SHP77 (cell line): ENCODE results near the gene NCKAP1.
"Not testable (repeated sequence)": the region's sequence is repeated elsewhere in the genome, so short reads cannot be mapped to it uniquely, and the experiment has no call there.

ENCODE experiments used
- DNase-seq, 2 experiments: peaks; one replicate each; lab custom pipeline; 2025; lab: John Stamatoyannopoulos, UW

NCKAP1 gene

GRCh38 chr2:182912518-182912915 lies 125.7 kb downstream of the NCKAP1 start:
- no peak for DNase-seq

DNA sequence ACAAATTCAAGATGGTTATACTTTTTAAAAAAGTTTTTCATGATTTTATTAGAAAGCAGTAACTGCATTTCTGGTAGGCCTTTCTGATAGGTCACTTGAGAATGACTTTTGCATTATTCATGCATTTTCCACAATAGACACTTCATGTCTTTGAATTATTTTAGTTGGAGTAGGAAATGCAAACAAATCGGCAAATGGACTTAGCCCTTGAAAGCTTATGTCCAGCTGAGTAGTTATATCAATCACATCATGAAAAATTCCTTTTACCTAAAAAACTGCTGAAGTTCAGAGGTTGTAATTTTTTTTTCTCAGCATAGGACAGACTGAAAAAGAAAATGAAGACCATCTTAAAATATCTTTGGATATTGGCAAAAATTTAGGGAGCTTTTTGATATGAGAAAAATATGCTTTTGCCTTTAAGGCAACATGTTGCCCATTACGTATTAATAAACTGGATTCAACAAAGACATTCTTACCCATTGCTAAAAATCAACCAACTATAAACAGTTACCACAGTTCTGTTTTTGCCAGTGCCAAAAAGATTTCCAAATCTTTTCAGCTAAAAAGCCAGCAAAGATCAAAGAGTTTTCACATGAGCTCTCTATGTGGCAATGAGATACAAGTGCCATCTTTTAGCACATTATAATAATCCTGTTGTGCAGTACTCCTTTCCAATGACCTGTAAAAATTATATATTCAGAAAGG lies 126.3 kb downstream of the NCKAP1 start:
- DNase-seq, result no peak

GRCh38 chr2:182910965-182911364 lies 127.3 kb downstream of the NCKAP1 start:
- DNase-seq, result no peak

- DNase-seq, result no peak
Measured at GRCh38 chr2:182907081-182907830, 131.0 kb downstream of the NCKAP1 start.

DNA sequence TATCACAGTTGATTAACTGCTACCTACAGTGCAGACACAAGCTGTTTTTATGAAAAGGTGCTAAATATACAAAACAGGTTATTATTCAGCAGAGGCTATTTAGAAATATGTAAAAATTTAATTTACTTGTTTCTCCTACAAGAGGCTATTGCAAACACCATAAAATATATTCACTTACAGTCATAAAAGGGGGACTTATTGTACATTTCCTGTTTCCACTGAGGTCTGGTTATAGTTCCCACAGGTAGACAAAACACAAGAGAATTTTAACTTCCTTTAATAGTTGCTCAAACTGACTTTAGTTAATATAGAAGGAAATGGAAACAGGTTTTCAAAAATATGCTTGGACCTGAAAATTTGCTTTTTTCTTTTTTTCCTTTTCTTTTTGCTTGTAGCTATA lies 131.8 kb downstream of the NCKAP1 start:
- DNase-seq, result no peak

- no peak for DNase-seq
Measured at GRCh38 chr2:182904844-182905243, 133.4 kb downstream of the NCKAP1 start.

DNA sequence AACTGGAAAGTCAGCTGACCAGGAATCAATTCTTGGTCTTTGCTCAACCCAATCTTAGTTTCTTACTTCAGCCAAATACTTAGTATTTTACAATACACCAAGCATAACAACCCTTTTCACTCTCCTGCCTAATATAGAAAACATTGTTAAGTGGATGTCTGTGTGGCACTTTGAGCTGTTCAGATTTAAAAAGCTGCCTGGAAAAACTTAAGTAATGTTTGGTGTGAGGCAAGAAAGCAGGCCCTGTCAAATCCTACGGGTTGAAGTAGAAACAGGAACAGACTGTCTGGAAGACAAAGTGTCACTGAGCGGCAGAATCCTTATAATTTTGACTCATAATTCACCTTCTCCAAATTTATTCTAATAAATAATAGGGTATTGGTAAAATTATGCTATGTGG lies 134.7 kb downstream of the NCKAP1 start:
- no peak for DNase-seq

DNA sequence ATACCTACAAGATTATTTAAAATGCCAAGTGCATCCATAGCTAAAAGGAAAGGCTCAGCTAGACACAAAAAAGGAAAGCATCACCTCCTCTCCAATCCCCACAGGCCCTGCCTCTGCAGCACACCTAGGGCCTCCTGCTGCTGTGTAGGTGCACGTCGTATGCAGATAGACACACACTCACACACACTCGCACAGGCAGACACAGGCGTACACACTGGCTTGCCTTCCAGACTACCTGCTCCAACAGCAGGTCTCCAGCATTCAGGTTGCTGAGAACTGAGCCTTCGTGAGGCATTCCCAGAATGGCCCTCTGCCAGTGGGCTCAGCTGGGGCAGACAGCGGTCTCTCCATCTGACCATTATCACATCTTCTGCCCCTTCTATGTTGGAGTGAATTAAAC lies 136.5 kb downstream of the NCKAP1 start:
- no peak for DNase-seq

DNA sequence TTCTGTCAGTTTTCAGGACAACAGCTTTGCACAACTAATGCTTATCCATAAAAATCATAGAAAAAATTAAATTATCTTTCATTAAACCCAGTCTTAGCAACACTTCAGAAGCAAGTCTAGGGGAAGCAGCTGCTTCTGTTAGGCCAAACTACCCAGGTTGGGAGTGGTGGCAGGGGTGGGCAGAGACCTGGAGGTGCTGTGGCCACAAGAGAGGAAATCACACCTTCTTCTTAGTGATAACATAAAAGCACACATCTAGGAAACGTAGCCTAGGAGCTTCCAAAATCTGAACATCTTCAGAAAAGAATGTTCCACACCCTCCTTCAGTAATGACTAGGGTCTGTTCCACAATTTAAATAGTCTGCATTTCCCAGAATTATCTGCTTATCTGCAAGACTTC lies 139.5 kb downstream of the NCKAP1 start:
- DNase-seq, result no peak

DNA sequence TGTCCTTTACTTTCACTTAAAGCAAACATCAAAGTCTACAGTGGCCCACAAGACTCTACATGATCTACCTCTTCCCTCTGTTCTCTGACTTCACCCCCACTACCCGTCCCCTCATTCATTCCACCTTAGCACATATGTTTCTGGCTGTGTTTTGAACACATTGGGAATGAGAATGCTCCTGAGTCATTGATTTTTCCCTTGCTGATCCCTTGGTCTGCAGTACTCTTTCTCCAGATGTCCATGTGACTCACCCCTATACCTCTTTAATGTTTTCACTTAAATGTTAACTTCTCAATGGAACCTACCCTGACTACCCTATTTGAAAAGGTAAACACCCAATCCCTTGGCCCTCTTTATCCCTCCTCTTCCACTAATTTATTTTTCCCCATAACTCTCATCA lies 141.1 kb downstream of the NCKAP1 start:
- DNase-seq, result no peak

GRCh38 chr2:182895798-182896197 lies 142.5 kb downstream of the NCKAP1 start:
- DNase-seq, result no peak

GRCh38 chr2:182895169-182895568 lies 143.1 kb downstream of the NCKAP1 start:
- no peak for DNase-seq

- DNase-seq, result no peak
Measured at GRCh38 chr2:182894174-182894573, 144.1 kb downstream of the NCKAP1 start.

DNA sequence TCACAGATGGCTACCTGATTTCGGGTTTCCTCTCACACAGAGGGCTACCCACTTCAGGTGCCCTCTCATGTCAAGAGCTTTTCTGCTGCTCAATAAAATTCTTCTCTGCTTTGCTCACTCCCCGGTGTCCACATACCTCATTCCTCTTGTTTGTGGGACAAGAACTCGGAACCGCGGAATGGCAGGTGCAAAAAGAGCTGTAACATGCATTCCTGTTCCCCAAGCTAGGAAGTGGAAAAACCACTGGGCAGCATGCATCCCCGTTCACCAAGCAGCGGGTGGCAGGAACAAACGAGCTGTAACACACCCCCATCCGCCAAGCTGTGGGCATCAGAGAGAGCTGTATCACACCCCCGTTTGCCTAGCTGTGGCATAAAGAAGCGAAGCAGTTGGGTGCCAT lies 144.6 kb downstream of the NCKAP1 start:
- DNase-seq, result no peak

DNA sequence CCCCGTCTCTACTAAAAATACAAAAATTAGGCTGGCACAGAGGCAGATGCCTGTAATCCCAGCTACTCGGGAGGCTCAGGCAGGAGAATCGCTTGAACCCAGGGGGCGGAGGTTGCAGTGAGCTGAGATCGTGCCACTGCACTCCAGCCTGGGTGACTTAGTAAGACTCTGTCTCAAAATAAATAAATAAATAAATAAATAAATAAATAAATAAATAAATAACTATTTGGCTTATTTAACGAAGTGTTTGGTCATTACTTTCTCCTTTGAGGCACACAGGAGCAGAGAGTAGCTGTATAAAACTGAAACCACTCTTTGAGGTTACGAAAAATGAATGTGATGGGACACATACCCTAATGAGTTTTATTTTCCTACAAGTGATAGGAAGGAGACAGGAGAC lies 145.2 kb downstream of the NCKAP1 start:
- not testable (repeated sequence) for DNase-seq

GRCh38 chr2:182891611-182892010 lies 146.6 kb downstream of the NCKAP1 start:
- no peak for DNase-seq

- DNase-seq, result no peak
Measured at GRCh38 chr2:182890773-182891378, 147.4 kb downstream of the NCKAP1 start.

- DNase-seq, result no peak
Measured at GRCh38 chr2:182890305-182890704, 148.0 kb downstream of the NCKAP1 start.

DNA sequence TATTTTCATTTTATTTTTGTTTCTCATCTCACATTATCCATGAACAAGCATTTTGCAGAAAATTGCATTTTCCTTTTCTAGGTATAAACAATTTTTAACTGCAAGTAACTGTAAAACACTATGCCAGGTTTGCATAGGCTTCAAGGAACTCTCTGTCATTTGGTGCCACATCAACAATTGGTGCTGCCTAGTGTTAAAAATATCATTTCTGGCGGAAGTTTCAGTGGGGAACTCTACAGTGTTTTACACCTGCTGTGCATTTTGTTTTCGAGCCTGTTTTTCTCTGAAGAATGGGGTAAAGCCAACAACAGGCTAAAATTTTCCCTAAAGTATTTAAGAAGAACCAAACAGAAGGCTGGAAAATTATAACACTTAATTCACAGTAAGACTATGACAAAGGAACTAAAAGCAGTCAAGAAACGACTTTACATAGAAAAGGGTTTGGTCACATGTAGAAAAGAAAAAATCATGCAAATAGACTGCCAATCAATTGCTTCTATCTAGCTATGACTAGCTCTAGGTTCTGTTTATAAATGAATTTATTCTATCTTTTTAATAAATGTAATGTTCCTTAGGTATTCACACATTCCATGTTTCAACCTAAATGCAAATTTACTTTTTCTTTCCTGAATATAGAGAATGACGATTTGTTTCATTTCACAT lies 150.4 kb downstream of the NCKAP1 start:
- DNase-seq, result no peak

DNA sequence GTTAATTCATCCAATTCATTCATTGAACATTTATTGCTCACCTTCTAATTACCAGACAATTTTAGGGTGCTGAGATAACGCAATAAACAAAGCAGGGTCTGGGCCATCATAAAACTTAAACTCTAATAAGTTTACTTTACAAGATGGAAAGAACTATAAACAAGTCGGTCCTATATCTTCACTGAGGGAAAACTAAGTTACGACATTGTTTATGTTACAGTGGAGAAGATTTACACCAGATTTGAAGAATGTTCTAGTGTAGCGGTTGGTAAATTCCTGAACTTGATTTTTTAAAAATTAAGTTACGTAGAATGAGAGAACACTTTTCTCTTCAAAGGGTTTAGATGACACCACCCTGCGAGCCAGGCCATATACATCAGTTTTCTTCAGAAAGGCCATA lies 151.2 kb downstream of the NCKAP1 start:
- DNase-seq, result no peak

- DNase-seq, result no peak
Measured at GRCh38 chr2:182885771-182886170, 152.5 kb downstream of the NCKAP1 start.

DNA sequence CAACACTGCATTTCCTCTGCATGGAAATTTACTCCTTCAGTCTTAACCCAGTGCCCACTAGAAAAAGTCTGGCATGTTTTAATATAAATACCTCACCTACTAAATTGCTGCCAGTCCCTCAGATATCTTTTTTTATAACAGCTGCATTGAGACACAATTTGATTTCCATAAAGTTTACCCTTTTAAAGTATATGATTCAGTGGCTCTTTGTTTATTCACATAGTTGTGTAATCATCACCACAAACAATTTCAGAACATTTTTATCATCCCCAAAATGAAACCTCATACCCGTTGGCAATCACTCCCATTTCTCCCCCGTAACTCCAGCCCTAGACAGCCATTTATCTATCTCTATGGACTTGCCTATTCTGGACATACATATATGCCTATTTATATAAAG lies 154.8 kb downstream of the NCKAP1 start:
- DNase-seq, result no peak

- not testable (repeated sequence) for DNase-seq
Measured at GRCh38 chr2:182880100-182880499, 158.2 kb downstream of the NCKAP1 start.
